IMR-90 (cell line): ENCODE measurements around the gene MAGI1. TPM values are rescaled to one million over a fixed set of nuclear protein-coding genes. Genes with fewer than 3 reads are reported as not detected.

ENCODE experiments used
- ATAC-seq: fragments of 200-7000 bp; cut with Tn5 transposase; 2 replicates; pipeline ENCODE4 v1.9.1; 2020; ENCODE audit warnings: low read depth, mild to moderate bottlenecking, moderate library complexity
- BruUV-seq: library from RNA; stranded (reverse); fragments of 400-500 nt; replicated peaks from 2 replicates; lab custom pipeline; 2021; lab: Mats Ljungman, UMichigan
- CTCF ChIA-PET: fragments of 300-600 bp; formaldehyde crosslinking; extraction: SDS; loops from one replicate; lab custom pipeline; 2021; ENCODE audit warnings: antibody characterized with exemption; lab: Yijun Ruan, JAX
- POLR2A ChIA-PET: fragments of 300-600 bp; sonication (Branson Sonifier 250); formaldehyde crosslinking; loops from one replicate; lab custom pipeline; 2022; ENCODE audit warnings: antibody characterized with exemption; ENCODE audit not compliant: unreplicated experiment; lab: Charles Lee
- DNase-seq: peaks from one replicate; pipeline ENCODE4 v3.0.0; 2013
- H2AFZ ChIP-seq: replicated peaks from 2 replicates; pipeline ENCODE3; 2013; ENCODE audit warnings: low read length, mild to moderate bottlenecking; ENCODE audit not compliant: poor library complexity
- H2AK5ac ChIP-seq: 2 replicates; pipeline ENCODE4 v1.6.1; 2013; ENCODE audit warnings: low read depth, low read length, inconsistent platforms
- H2AK9ac ChIP-seq: replicated peaks from 2 replicates; pipeline ENCODE3; 2013; ENCODE audit warnings: mild to moderate bottlenecking, low read depth, low read length, moderate library complexity; ENCODE audit not compliant: poor library complexity
- H2BK120ac ChIP-seq: 2 replicates; pipeline ENCODE4 v1.6.1; 2013; ENCODE audit warnings: low read depth, low read length, inconsistent platforms
- H2BK15ac ChIP-seq: 3 replicates; pipeline ENCODE4 v1.6.1; 2013; ENCODE audit warnings: low read depth, low read length, inconsistent platforms
- H2BK20ac ChIP-seq: 2 replicates; pipeline ENCODE4 v1.6.1; 2013; ENCODE audit warnings: low read depth, mild to moderate bottlenecking, inconsistent platforms, low read length, moderate library complexity
- H2BK5ac ChIP-seq: 2 replicates; pipeline ENCODE4 v1.6.1; 2013; ENCODE audit warnings: mild to moderate bottlenecking, low read depth, low read length, inconsistent platforms; ENCODE audit not compliant: poor library complexity, severe bottlenecking
- H3K14ac ChIP-seq: replicated peaks from 2 replicates; pipeline ENCODE4 v1.6.1; 2013; ENCODE audit warnings: low read depth, low read length, inconsistent platforms
- H3K18ac ChIP-seq: 2 replicates; pipeline ENCODE4 v1.6.1; 2013; ENCODE audit warnings: low read depth, low read length, control low read depth
- H3K23ac ChIP-seq: 2 replicates; pipeline ENCODE4 v1.6.1; 2013; ENCODE audit warnings: low read depth, low read length, inconsistent platforms
- H3K27ac ChIP-seq: 2 replicates; pipeline ENCODE4 v1.5.1; 2013; ENCODE audit warnings: mild to moderate bottlenecking, control low read depth, low read length; ENCODE audit not compliant: insufficient read depth
- H3K27me3 ChIP-seq: 2 replicates; pipeline ENCODE4 v1.6.1; 2013; ENCODE audit warnings: low read length; ENCODE audit not compliant: control insufficient read depth, insufficient read depth
- H3K36me3 ChIP-seq: 2 replicates; pipeline ENCODE4 v1.6.1; 2013; ENCODE audit warnings: low read length, mixed read lengths; ENCODE audit not compliant: control insufficient read depth, insufficient read depth
- H3K4ac ChIP-seq: 2 replicates; pipeline ENCODE4 v1.6.1; 2013; ENCODE audit warnings: low read depth, low read length, inconsistent platforms
- H3K4me1 ChIP-seq: 2 replicates; pipeline ENCODE4 v1.6.1; 2013; ENCODE audit warnings: low read length, mixed read lengths; ENCODE audit not compliant: control insufficient read depth, insufficient read depth
- H3K4me2 ChIP-seq: 2 replicates; pipeline ENCODE4 v1.6.1; 2013; ENCODE audit warnings: low read depth, mild to moderate bottlenecking, control low read depth, low read length, moderate library complexity
- H3K4me3 ChIP-seq: 2 replicates; pipeline ENCODE4 v1.5.1; 2013; ENCODE audit warnings: low read depth, mild to moderate bottlenecking, control low read depth, low read length, moderate library complexity; ENCODE audit not compliant: insufficient read depth
- H3K56ac ChIP-seq: 2 replicates; pipeline ENCODE4 v1.6.1; 2013; ENCODE audit warnings: low read length, inconsistent platforms; ENCODE audit not compliant: insufficient read depth; ENCODE audit errors: extremely low read depth
- H3K79me1 ChIP-seq, 2 experiments: 2 replicates each; pipeline ENCODE4 v1.6.1; 2013; ENCODE audit warnings: low read length in 2 of 2, inconsistent platforms in 1 of 2, low read depth in 1 of 2
- H3K9ac ChIP-seq: 2 replicates; pipeline ENCODE4 v1.6.1; 2013; ENCODE audit warnings: low read depth, low read length, control low read depth
- H3K9me1 ChIP-seq: 2 replicates; pipeline ENCODE4 v1.6.1; 2013; ENCODE audit warnings: low read length, inconsistent platforms; ENCODE audit not compliant: insufficient read depth
- H3K9me3 ChIP-seq: 2 replicates; pipeline ENCODE4 v1.6.1; 2013; ENCODE audit warnings: low read length; ENCODE audit not compliant: control insufficient read depth, insufficient read depth
- H4K20me1 ChIP-seq: 2 replicates; pipeline ENCODE4 v1.6.1; 2013; ENCODE audit warnings: low read length, inconsistent platforms; ENCODE audit not compliant: insufficient read depth
- H4K5ac ChIP-seq: 2 replicates; pipeline ENCODE4 v1.6.1; 2013; ENCODE audit warnings: mild to moderate bottlenecking, low read depth, low read length, control low read depth
- H4K8ac ChIP-seq, 2 experiments: 2 replicates each; pipeline ENCODE4 v1.6.1; 2013; ENCODE audit warnings: low read depth in 2 of 2, low read length in 2 of 2, control low read depth in 1 of 2, inconsistent platforms in 1 of 2
- H4K91ac ChIP-seq: 2 replicates; pipeline ENCODE4 v1.6.1; 2013; ENCODE audit warnings: low read depth, low read length, inconsistent platforms; ENCODE audit not compliant: insufficient read depth
- BHLHE40 ChIP-seq: fragments of 150-350 bp; IDR thresholded peaks from 2 replicates; pipeline ENCODE4 v1.6.1; 2016; ENCODE audit warnings: mild to moderate bottlenecking, low read depth, low read length
- MAZ ChIP-seq: IDR thresholded peaks from 2 replicates; pipeline ENCODE4 v1.6.1; 2012; ENCODE audit warnings: low read depth, mild to moderate bottlenecking, low read length, improper control_type of control experiment, moderate library complexity, borderline replicate concordance
- MXI1 ChIP-seq: IDR thresholded peaks from 2 replicates; pipeline ENCODE4 v1.6.1; 2012; ENCODE audit warnings: low read depth, mild to moderate bottlenecking, low read length, moderate library complexity, borderline replicate concordance
- NFE2L2 ChIP-seq: fragments of 150-350 bp; IDR thresholded peaks from 2 replicates; pipeline ENCODE4 v1.6.1; 2016; ENCODE audit warnings: low read depth, mild to moderate bottlenecking, low read length
- RFX5 ChIP-seq: IDR thresholded peaks from 2 replicates; pipeline ENCODE4 v1.8.0; 2012; ENCODE audit warnings: low read depth, mild to moderate bottlenecking, low read length, moderate library complexity
- WGBS, 2 experiments: methylation state at CpG; one replicate each; pipeline versions ENCODE4 v1.1.5 to v1.1.7; 2013; ENCODE audit warnings: missing lambda C conversion rate in 2 of 2; ENCODE audit not compliant: insufficient read length in 1 of 2; ENCODE audit errors: extremely low coverage in 2 of 2; 5-methylcytosine and 5-hydroxymethylcytosine counted together
- dilution Hi-C: fragments of 300-500 bp; cut with HindIII; formaldehyde crosslinking; loops from one replicate; pipeline ENCODE4 v1.14.3; 2018; ENCODE audit warnings: low sequenced_read_pairs; ENCODE audit not compliant: unreplicated experiment
- in situ Hi-C: fragments of 300-500 bp; cut with MboI; formaldehyde crosslinking; loops from 3 replicates; pipeline ENCODE4 v1.14.3; 2019; ENCODE audit warnings: low sequenced_read_pairs, inconsistent platforms, mixed read lengths
- intact Hi-C: fragments of 100-400 bp; cut with micrococcal nuclease; formaldehyde crosslinking; loops from 2 replicates; pipeline ENCODE4 v1.10.0; 2022
- polyA plus RNA-seq, 3 experiments: library from polyadenylated mRNA; depleted of rRNA; stranded (reverse); fragments of >200 nt; gene quantifications; 2 replicates each; pipeline ENCODE4 v1.2.3, GENCODE V29; 2012; ENCODE audit warnings: low replicate concordance in 1 of 3
- total RNA-seq: library from RNA; depleted of rRNA; stranded (reverse); fragments of >200 nt; gene quantifications from 2 replicates; pipeline ENCODE4 v1.2.3, GENCODE V29; 2012
- TF ChIP-seq, protein P1 (sequence below): fragments of 150-350 bp; IDR thresholded peaks from 2 replicates; pipeline ENCODE4 v1.6.1; 2016; ENCODE audit warnings: low read depth, mild to moderate bottlenecking, low read length, moderate library complexity, borderline replicate concordance

Gene MAGI1
- total and polyA plus RNA-seq, 2 of the 4 experiments (the other 2 are of a cell fraction) = 14.5 to 24.2 TPM

- H2BK20ac ChIP-seq = peak overlapping the region; percentile 98
- intact Hi-C loops = no loop called here
- H4K8ac ChIP-seq = peak overlapping the region; percentile 48 to 94; a peak in 3 of 4 replicates
- H3K4me1 ChIP-seq = peaks cover 15% of the 10 kb centered on the region
- in situ Hi-C loops = no loop called here
- peak overlapping the region; percentile 59 for H2BK5ac ChIP-seq
- ATAC-seq (peak; percentile 47), DNase-seq (peak; percentile 66)
- dilution Hi-C loops = no loop called here
- H3K27ac ChIP-seq = peak overlapping the region; percentile 35; the same call in 1 of the 2 replicates
- TF ChIP-seq, protein P1, sequence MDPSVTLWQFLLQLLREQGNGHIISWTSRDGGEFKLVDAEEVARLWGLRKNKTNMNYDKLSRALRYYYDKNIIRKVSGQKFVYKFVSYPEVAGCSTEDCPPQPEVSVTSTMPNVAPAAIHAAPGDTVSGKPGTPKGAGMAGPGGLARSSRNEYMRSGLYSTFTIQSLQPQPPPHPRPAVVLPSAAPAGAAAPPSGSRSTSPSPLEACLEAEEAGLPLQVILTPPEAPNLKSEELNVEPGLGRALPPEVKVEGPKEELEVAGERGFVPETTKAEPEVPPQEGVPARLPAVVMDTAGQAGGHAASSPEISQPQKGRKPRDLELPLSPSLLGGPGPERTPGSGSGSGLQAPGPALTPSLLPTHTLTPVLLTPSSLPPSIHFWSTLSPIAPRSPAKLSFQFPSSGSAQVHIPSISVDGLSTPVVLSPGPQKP = no peak
- TF ChIP-seq MAZ (no peak), NFE2L2 (no peak), MXI1 (no peak), BHLHE40 (no peak), RFX5 (no peak)
- WGBS, 2 experiments = no CpG with 5 or more reads among the region's 2 CpGs
- no peak overlapping the region for H3K4me3 ChIP-seq
- BruUV-seq = no TSS peak
- H4K20me1 ChIP-seq = no peaks in the 10 kb centered on the region
- H3K79me1 ChIP-seq = peaks cover 16 to 41% of the 10 kb centered on the region in 2 experiments
- peak overlapping the region; percentile 94; the same call in 1 of the 2 replicates for H3K23ac ChIP-seq
- peak overlapping the region; percentile 89 for H3K14ac ChIP-seq
- no peak overlapping the region for H2AFZ ChIP-seq
- no peak overlapping the region for H2AK9ac ChIP-seq
- H2BK15ac ChIP-seq = peak overlapping the region; percentile 99; the same call in 1 of the 3 replicates
- no peaks in the 10 kb centered on the region for H3K9me3 ChIP-seq
- peak overlapping the region; percentile 23; the same call in 1 of the 2 replicates for H3K9ac ChIP-seq
- peak overlapping the region; percentile 95; the same call in 1 of the 2 replicates for H3K4ac ChIP-seq
- no peaks in the 10 kb centered on the region for H3K36me3 ChIP-seq
- POLR2A ChIA-PET = no interaction called here
- H2AK5ac ChIP-seq = no peak overlapping the region
- peak overlapping the region; percentile 44 for H4K5ac ChIP-seq
- H3K9me1 ChIP-seq = peaks cover 17% of the 10 kb centered on the region
- H3K56ac ChIP-seq = no peak overlapping the region
- H2BK120ac ChIP-seq = peak overlapping the region; percentile 98
- no peaks in the 10 kb centered on the region for H3K27me3 ChIP-seq
- H3K18ac ChIP-seq = peak overlapping the region; percentile 95
- CTCF ChIA-PET = interaction anchor here (0.6 kb wide), 1 partner anchor 97 kb away, joined by 3 read pairs; no protein-coding TSS in a partner anchor
- peak overlapping the region; percentile 97; the same call in 1 of the 2 replicates for H4K91ac ChIP-seq
- H3K4me2 ChIP-seq = peak overlapping the region; percentile 71
Measured at GRCh38 chr3:65576966-65577365, 461.8 kb downstream of the MAGI1 start.
